ENCODE measurements around the gene PPP1CB.

The PPP1CB gene

DNA sequence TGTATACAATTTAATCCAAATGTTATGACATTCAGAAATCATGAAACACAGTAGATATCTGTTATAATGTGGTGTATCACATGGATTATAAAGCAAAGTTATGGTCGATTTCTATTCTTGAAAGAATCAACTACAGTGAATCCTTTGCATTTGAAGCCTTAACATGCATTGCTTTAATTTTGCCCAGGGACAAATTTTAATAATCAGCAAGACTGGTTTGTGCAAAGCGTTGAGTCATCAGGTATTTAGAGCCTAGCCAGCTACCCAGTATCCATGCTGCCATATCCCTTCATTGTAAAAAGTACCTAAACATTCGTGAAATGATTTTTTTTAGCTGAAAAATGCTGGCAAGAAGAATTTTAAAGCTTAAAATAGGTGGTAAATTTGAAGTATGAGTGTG lies 50.1 kb downstream of the PPP1CB start:
- TF ChIP-seq, protein P1, sequence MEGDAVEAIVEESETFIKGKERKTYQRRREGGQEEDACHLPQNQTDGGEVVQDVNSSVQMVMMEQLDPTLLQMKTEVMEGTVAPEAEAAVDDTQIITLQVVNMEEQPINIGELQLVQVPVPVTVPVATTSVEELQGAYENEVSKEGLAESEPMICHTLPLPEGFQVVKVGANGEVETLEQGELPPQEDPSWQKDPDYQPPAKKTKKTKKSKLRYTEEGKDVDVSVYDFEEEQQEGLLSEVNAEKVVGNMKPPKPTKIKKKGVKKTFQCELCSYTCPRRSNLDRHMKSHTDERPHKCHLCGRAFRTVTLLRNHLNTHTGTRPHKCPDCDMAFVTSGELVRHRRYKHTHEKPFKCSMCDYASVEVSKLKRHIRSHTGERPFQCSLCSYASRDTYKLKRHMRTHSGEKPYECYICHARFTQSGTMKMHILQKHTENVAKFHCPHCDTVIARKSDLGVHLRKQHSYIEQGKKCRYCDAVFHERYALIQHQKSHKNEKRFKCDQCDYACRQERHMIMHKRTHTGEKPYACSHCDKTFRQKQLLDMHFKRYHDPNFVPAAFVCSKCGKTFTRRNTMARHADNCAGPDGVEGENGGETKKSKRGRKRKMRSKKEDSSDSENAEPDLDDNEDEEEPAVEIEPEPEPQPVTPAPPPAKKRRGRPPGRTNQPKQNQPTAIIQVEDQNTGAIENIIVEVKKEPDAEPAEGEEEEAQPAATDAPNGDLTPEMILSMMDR (IDR thresholded peaks at IDR 0.05): no peak
- intact Hi-C loops (cut with DNase I; ENCODE audit: low total_unique reads): no loop called here
- Histone ChIP-seq H3K4me1 (peaks cover 0 to 37% (median 4%) of the 10 kb centered on the region in 4 donors), H3K27me3 (no peaks in the 10 kb centered on the region), H3K4me3 (no peak overlapping the region), H3K27ac (no peak overlapping the region), H3K9me3 (no peaks in the 10 kb centered on the region), H3K36me3 (peaks cover 68 to 83% (median 76%) of the 10 kb centered on the region in 3 donors)
- DNase-seq: no peak

DNA sequence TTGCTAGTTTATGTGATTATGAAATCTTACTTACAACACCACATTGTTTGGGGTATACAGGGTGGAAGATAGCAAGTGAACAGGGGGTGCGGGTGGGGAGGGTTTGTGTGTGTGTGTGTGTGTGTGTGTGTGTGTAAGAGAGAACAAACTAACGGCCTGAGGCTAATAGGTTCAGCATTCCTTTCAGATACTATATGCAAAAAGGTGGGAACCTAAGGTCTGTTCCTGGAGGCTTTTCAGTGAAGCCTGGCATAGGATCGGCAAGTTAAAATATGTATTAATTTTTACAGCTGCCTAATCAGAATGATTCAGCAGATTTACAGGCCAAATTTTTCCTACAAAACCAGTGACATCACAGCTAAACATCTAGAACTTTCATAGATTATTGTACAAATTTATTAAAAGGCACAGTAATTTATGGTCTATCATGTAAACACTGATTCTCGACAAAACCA lies 51.4 kb downstream of the PPP1CB start:
- Histone ChIP-seq H3K4me3 (no peak overlapping the region), H3K9me3 (no peaks in the 10 kb centered on the region), H3K27ac (peak overlapping the region in 1 of 2 donors; percentile 37), H3K4me1 (peaks cover 0 to 27% (median 4%) of the 10 kb centered on the region in 4 donors), H3K36me3 (peaks cover 72 to 79% (median 74%) of the 10 kb centered on the region in 3 donors), H3K27me3 (no peaks in the 10 kb centered on the region)
- intact Hi-C loops (cut with DNase I; ENCODE audit: low total_unique reads): no loop called here
- DNase-seq: no peak
- TF ChIP-seq, protein P1 (IDR thresholded peaks at IDR 0.05): no peak

DNA sequence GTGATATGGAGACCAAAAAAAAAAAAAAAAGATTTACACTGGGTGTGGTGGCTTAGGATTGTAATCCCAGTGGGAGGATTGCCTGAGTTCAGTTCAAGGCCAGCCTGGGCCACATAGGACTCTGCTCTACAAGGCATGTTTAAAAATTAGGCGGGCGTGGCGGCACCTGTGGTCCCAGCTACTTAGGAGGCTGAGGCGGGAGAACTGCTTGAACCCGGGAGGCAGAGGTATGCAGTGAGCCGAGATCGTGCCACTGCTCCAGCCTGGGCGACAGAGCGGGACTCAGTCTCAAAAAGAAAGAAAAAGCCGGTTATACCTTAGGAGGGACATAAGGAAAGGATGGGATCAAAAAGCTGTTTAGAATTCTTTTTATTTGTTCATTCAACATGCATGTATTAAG lies 58.3 kb downstream of the PPP1CB start:
- H3K36me3 ChIP-seq: peaks cover 19 to 30% (median 23%) of the 10 kb centered on the region in 3 donors
- peak overlapping the region; percentile 47 to 53 for H3K4me3 ChIP-seq
- DNase-seq: no peak
- no peaks in the 10 kb centered on the region for H3K9me3 ChIP-seq
- H3K27ac ChIP-seq: peak overlapping the region; percentile 11 to 52
- intact Hi-C loops (cut with DNase I; ENCODE audit: low total_unique reads): no loop called here
- peaks cover 0 to 17% (median 12%) of the 10 kb centered on the region in 4 donors for H3K4me1 ChIP-seq
- no peaks in the 10 kb centered on the region for H3K27me3 ChIP-seq
- TF ChIP-seq, protein P1 (IDR thresholded peaks at IDR 0.05): no peak

DNA sequence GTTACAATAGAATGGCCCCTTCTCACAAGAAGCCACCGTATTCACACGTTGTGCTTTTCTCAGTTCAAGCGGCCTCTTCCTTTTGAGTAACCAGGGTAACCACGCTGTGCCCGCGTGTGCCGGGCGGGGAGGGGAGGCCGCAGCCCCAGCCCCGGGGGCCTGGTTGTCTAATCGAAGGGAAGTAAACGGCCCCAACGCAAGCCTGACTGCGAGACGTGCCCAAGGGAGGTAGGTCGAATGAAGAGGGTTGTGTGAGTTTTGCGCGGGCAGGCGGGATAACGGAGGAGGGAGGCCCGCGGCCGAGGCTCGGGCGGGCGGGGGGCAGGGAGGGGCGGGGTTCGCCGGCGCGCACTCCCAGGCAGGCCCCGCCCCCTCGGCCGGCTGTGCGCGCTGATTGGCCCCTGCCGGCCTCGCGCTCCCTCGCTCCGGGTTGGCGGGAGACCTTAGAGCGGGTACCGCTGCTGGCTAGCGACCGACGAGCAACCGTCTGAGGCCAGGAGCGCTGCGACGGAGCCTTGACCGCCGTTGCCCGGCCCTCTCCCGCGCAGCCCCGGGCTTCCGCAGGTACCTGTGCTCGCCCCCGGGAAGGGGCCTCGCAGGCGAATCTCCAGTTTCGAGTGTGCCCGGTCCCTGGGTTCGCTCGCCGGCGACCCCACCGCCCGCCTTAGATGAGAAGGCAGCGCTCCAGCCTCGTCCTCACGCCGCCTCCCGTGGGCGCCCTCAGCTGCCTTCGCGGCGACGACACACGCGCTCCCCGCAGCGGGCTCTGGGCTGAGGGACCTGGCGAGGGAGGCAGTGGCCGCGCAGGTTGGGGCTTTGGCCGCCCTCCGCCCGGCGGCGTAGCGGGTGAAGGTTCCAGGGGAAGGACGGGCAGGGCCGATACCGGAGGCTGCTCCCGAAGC lies 59.0 kb downstream of the PPP1CB start, which contains the start of gene SPDYA:
Gene SPDYA, plus strand, starts transcription at position 451 of the 902 bp plus-strand sequence. CDS start 5,181 bp downstream, outside the sequence.
- TF ChIP-seq, protein P1 (IDR thresholded peaks at IDR 0.05): no peak
- peak; percentile 58 to 85 for DNase-seq
- no peaks in the 10 kb centered on the region for H3K27me3 ChIP-seq
- intact Hi-C loops (cut with DNase I; ENCODE audit: low total_unique reads): no loop called here
- H3K9me3 ChIP-seq: no peaks in the 10 kb centered on the region
- H3K4me1 ChIP-seq: peaks cover 0 to 17% (median 12%) of the 10 kb centered on the region in 4 donors
- peak within 1 kb of the TSS; percentile 11 to 52 for H3K27ac ChIP-seq
- H3K36me3 ChIP-seq: peaks cover 13 to 23% (median 16%) of the 10 kb centered on the region in 3 donors
- peak within 1 kb of the TSS; percentile 47 to 53 for H3K4me3 ChIP-seq

DNA sequence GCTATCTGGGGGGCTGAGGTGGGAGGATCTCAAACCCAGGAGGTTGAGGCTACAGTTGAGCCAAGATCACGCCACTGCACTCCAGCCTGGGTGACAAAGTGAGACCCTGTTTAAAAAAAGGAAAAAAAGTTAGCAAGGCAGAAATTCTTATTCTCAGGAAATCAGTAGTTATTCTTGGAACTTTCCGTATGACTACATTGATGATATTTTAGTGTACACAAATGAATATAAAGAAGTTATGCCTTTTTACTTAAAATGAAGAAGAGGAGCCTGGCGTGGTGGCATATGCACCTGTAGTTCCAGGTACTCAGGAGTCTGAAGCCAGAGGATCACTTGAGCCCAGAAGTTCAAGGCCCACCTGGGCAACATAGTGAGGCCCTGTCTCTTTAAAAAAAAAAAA lies 66.4 kb downstream of the PPP1CB start:
- Histone ChIP-seq H3K27ac (no peak overlapping the region), H3K9me3 (no peaks in the 10 kb centered on the region), H3K36me3 (no peaks in the 10 kb centered on the region), H3K27me3 (no peaks in the 10 kb centered on the region), H3K4me3 (no peak overlapping the region), H3K4me1 (no peaks in the 10 kb centered on the region)
- DNase-seq: no peak
- TF ChIP-seq, protein P1 (IDR thresholded peaks at IDR 0.05): no peak
- intact Hi-C loops (cut with DNase I; ENCODE audit: low total_unique reads): no loop called here
